GM23338 (cell line): Measurements from ENCODE around the gene ASGR2. TPM values are rescaled to one million over a fixed set of nuclear protein-coding genes. Genes with fewer than 3 reads are reported as not detected.
"Not testable (repeated sequence)": the region's sequence is repeated elsewhere in the genome, so short reads cannot be mapped to it uniquely, and the experiment has no call there.

Experiments
- ATAC-seq: fragments of 200-7000 bp; cut with Tn5 transposase; 3 replicates; pipeline ENCODE4 v1.9.1; 2020
- DNase-seq: peaks from one replicate; pipeline ENCODE4 v3.0.0-alpha.2; 2015; ENCODE audit warnings: low spot score
- H2AFZ ChIP-seq: fragments of 200-600 bp; sonication (generic); 2 replicates; pipeline ENCODE4 v1.8.0; 2016; ENCODE audit warnings: antibody characterized with exemption, mild to moderate bottlenecking, moderate library complexity
- H3F3A ChIP-seq: fragments of 200-600 bp; sonication (generic); replicated peaks from 2 replicates; pipeline ENCODE4 v1.8.0; 2017; ENCODE audit warnings: antibody characterized with exemption, mixed run types, low read depth
- H3K27ac ChIP-seq: fragments of 200-600 bp; sonication (generic); 2 replicates; pipeline ENCODE4 v1.6.1; 2016; ENCODE audit warnings: low read depth
- H3K27me3 ChIP-seq: fragments of 200-600 bp; sonication (generic); 2 replicates; pipeline ENCODE4 v1.8.0; 2016; ENCODE audit warnings: mild to moderate bottlenecking, mixed run types, moderate library complexity; ENCODE audit not compliant: insufficient read depth
- H3K36me3 ChIP-seq: fragments of 200-600 bp; sonication (generic); 2 replicates; pipeline ENCODE4 v1.8.0; 2016; ENCODE audit warnings: mild to moderate bottlenecking; ENCODE audit not compliant: insufficient read depth
- H3K4me1 ChIP-seq: fragments of 200-600 bp; sonication (generic); 2 replicates; pipeline ENCODE4 v1.8.0; 2016; ENCODE audit warnings: mild to moderate bottlenecking, moderate library complexity; ENCODE audit not compliant: insufficient read depth
- H3K4me2 ChIP-seq: fragments of 200-600 bp; sonication (generic); 2 replicates; pipeline ENCODE4 v1.7.1; 2017; ENCODE audit warnings: mixed run types
- H3K4me3 ChIP-seq: fragments of 200-600 bp; sonication (generic); 2 replicates; pipeline ENCODE4 v1.6.1; 2016; ENCODE audit warnings: mixed run types
- H3K79me2 ChIP-seq: fragments of 200-600 bp; sonication (generic); replicated peaks from 2 replicates; pipeline ENCODE4 v1.8.0; 2017; ENCODE audit warnings: mild to moderate bottlenecking; ENCODE audit not compliant: insufficient read depth
- H3K9me2 ChIP-seq: fragments of 200-600 bp; sonication (generic); 2 replicates; pipeline ENCODE4 v1.8.0; 2017; ENCODE audit not compliant: insufficient read depth
- H4K20me1 ChIP-seq: fragments of 200-600 bp; sonication (generic); replicated peaks from 2 replicates; pipeline ENCODE4 v1.8.0; 2017; ENCODE audit warnings: mild to moderate bottlenecking; ENCODE audit not compliant: insufficient read depth
- H3K27ac Mint-ChIP-seq: 2 replicates; pipeline ENCODE4 v1.8.0; 2020; ENCODE audit warnings: inconsistent platforms, mild to moderate bottlenecking, moderate library complexity, mixed read lengths
- H3K27me3 Mint-ChIP-seq: 3 replicates; pipeline ENCODE4 v1.8.0; 2022; ENCODE audit warnings: low read depth, mild to moderate bottlenecking, moderate library complexity, mixed read lengths, inconsistent platforms; ENCODE audit not compliant: insufficient read depth, poor library complexity
- H3K36me3 Mint-ChIP-seq: 3 replicates; pipeline ENCODE4 v1.8.0; 2021; ENCODE audit warnings: low read depth, mild to moderate bottlenecking, inconsistent platforms, moderate library complexity, mixed read lengths
- H3K4me1 Mint-ChIP-seq: 3 replicates; pipeline ENCODE4 v1.8.0; 2020; ENCODE audit warnings: mild to moderate bottlenecking, inconsistent platforms, mixed read lengths
- H3K4me3 Mint-ChIP-seq: 3 replicates; pipeline ENCODE4 v1.8.0; 2021; ENCODE audit warnings: moderate library complexity, mild to moderate bottlenecking, inconsistent platforms, mixed read lengths
- H3K9me3 Mint-ChIP-seq: 3 replicates; pipeline ENCODE4 v1.8.0; 2020; ENCODE audit warnings: moderate library complexity, mild to moderate bottlenecking, inconsistent platforms, mixed read lengths
- CTCF ChIP-seq, 2 experiments: fragments of 200-600 bp in 1 of 2; sonication (generic) in 1 of 2; conservative IDR thresholded peaks; 2 replicates each; pipeline versions ENCODE4 v1.5.1 to v1.6.1; 2016 to 2017; ENCODE audit warnings: antibody characterized with exemption in 2 of 2, low read depth in 2 of 2, mild to moderate bottlenecking in 2 of 2, moderate library complexity in 1 of 2
- POLR2AphosphoS5 ChIP-seq: IDR thresholded peaks from 2 replicates; pipeline ENCODE4 v1.6.1; 2016; ENCODE audit warnings: antibody characterized with exemption, low read depth
- REST ChIP-seq: IDR thresholded peaks from one replicate; pipeline ENCODE4 v1.6.1; 2018; ENCODE audit warnings: antibody characterized with exemption; ENCODE audit not compliant: unreplicated experiment
- ZNF331 ChIP-seq: fragments of 250-450 bp; sonication (Bioruptor Pico); IDR thresholded peaks from 2 replicates; pipeline ENCODE4 v1.5.0; 2020; ENCODE audit warnings: low read depth, mild to moderate bottlenecking, moderate library complexity
- polyA plus RNA-seq: library from polyadenylated mRNA; unstranded; fragments of >200 nt; fragmentation: Nextera tagmentation; extraction: Ambion mirVana; gene quantifications from 2 replicates; pipeline ENCODE4 v1.2.1, GENCODE V29; 2016
- total RNA-seq: library from RNA; depleted of rRNA; stranded (reverse); fragments of >200 nt; shearing (Covaris generic); gene quantifications from 2 replicates; pipeline ENCODE4 v1.2.3, GENCODE V29; 2014

Gene ASGR2
- total and polyA plus RNA-seq, 2 experiments from 2014 or later: 0.97 TPM; not detected in 1

GRCh38 chr17:7094652-7095019 is 20.0 kb downstream of the ASGR2 start (continued):
- no peak for TF ChIP-seq REST
- no peak for TF ChIP-seq CTCF (conservative IDR thresholded peaks at IDR 0.05; ENCODE audit: low read depth in 2 of 2)
- TF ChIP-seq ZNF331 (CRISPR knock-in tag): no peak
- no peak for TF ChIP-seq POLR2AphosphoS5

GRCh38 chr17:7091311-7092005 is 23.2 kb downstream of the ASGR2 start:
- H3K36me3 Mint-ChIP-seq, ATAC-seq, H3K79me2 ChIP-seq, H3K27ac ChIP-seq, H4K20me1 ChIP-seq, H3K4me2 ChIP-seq, H3K9me2 ChIP-seq, H3K4me1 ChIP-seq, H3F3A ChIP-seq, H3K36me3 ChIP-seq, H3K27ac Mint-ChIP-seq, DNase-seq, H3K4me3 ChIP-seq, H3K9me3 Mint-ChIP-seq, H3K27me3 ChIP-seq, H3K4me3 Mint-ChIP-seq: not testable (repeated sequence)
- peak overlapping the region; percentile 83 for H2AFZ ChIP-seq
- Mint-ChIP-seq H3K4me1 (peaks cover 11% of the 10 kb centered on the region), H3K27me3 (peaks cover 11% of the 10 kb centered on the region)

- H3K27me3 Mint-ChIP-seq: peaks cover 14% of the 10 kb centered on the region
- H3F3A ChIP-seq, H3K4me1 ChIP-seq, H3K27ac Mint-ChIP-seq, ATAC-seq, H3K27ac ChIP-seq, H4K20me1 ChIP-seq, DNase-seq, H3K79me2 ChIP-seq, H3K9me3 Mint-ChIP-seq, H3K36me3 Mint-ChIP-seq, H3K9me2 ChIP-seq, H3K4me2 ChIP-seq, H3K36me3 ChIP-seq, H3K27me3 ChIP-seq, H3K4me3 ChIP-seq, H2AFZ ChIP-seq, H3K4me3 Mint-ChIP-seq, H3K4me1 Mint-ChIP-seq: not testable (repeated sequence)
Observed at GRCh38 chr17:7089570-7089969, 25.1 kb downstream of the ASGR2 start.

- not testable (repeated sequence) for H3K9me2 ChIP-seq, H3K27ac Mint-ChIP-seq, H3K27me3 Mint-ChIP-seq, H3K9me3 Mint-ChIP-seq, H3K4me1 Mint-ChIP-seq, H3K4me1 ChIP-seq, ATAC-seq, H3K4me2 ChIP-seq, H3F3A ChIP-seq, H4K20me1 ChIP-seq, H3K36me3 Mint-ChIP-seq, DNase-seq, H3K79me2 ChIP-seq, H3K27me3 ChIP-seq, H3K27ac ChIP-seq, H3K4me3 ChIP-seq, H3K4me3 Mint-ChIP-seq, H3K36me3 ChIP-seq
- peak overlapping the region; percentile 85 for H2AFZ ChIP-seq
Observed at GRCh38 chr17:7088442-7088841, 26.2 kb downstream of the ASGR2 start.
